PFSK-1 (cell line): ENCODE data around the gene FAM229A.

Experiments used
- FOXP2 ChIP-seq: optimal IDR thresholded peaks from 2 replicates; pipeline ENCODE3; 2011; ENCODE audit warnings: borderline replicate concordance, control low read depth, inconsistent platforms; ENCODE audit not compliant: insufficient read depth; ENCODE audit errors: extremely low read length, extremely low read depth
- POLR2AphosphoS5 ChIP-seq: IDR thresholded peaks from 2 replicates; pipeline ENCODE4 v1.6.1; 2012; ENCODE audit warnings: low read depth, mild to moderate bottlenecking, control low read depth, low read length, moderate library complexity
- REST ChIP-seq, 2 experiments: IDR thresholded peaks; 2 replicates each; pipeline versions ENCODE4 v1.6.1 to v1.8.0; 2011 to 2012; ENCODE audit warnings: low read depth in 2 of 2, low read length in 2 of 2, control low read depth in 1 of 2, inconsistent platforms in 1 of 2, mild to moderate bottlenecking in 1 of 2, moderate library complexity in 1 of 2; ENCODE audit not compliant: insufficient read depth in 1 of 2
- SIN3A ChIP-seq: IDR thresholded peaks from 2 replicates; pipeline ENCODE4 v1.6.1; 2012; ENCODE audit warnings: mild to moderate bottlenecking, low read length, moderate library complexity, borderline replicate concordance; ENCODE audit not compliant: insufficient read depth
- TAF1 ChIP-seq: IDR thresholded peaks from 2 replicates; pipeline ENCODE4 v1.6.1; 2012; ENCODE audit warnings: low read length, control low read depth, borderline replicate concordance; ENCODE audit not compliant: insufficient read depth

FAM229A gene

DNA sequence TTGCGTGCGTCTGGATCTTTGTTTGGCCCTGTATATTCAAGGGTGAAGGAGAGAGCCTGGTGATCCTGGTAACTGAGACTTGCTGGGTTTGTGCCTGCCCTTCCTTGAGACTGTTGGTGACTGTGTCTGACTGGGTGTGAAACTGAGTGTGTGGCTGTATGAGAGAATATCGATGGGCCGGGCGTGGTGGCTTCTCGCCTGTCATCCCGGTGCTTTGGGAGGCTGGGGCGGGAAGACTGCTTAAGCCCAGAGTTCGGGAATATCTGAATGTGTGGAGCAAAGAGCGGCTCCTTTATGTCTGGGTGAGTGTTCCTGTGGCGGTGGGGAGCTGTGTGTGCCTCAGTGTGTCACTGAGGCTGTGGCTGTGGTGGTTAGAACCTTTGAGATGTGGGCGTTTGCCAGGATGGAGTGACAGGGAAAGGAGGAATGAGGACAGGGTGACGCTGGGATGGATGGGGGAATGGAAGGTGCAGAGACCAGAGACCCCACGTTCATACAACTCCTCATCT is 23.6 kb downstream of the FAM229A start:
- TF ChIP-seq POLR2AphosphoS5 (no peak), TAF1 (no peak), REST (IDR thresholded peaks at IDR 0.05; ENCODE audit: insufficient read depth in 1 of 2, low read depth in 2 of 2, low read length in 2 of 2) (no peak), SIN3A (no peak), FOXP2 (no peak)

GRCh38 chr1:32337855-32338636 is 24.2 kb downstream of the FAM229A start:
- TF ChIP-seq FOXP2 (no peak), SIN3A (no peak), REST (IDR thresholded peaks at IDR 0.05; ENCODE audit: insufficient read depth in 1 of 2, low read depth in 2 of 2, low read length in 2 of 2) (no peak), TAF1 (no peak), POLR2AphosphoS5 (no peak)

DNA sequence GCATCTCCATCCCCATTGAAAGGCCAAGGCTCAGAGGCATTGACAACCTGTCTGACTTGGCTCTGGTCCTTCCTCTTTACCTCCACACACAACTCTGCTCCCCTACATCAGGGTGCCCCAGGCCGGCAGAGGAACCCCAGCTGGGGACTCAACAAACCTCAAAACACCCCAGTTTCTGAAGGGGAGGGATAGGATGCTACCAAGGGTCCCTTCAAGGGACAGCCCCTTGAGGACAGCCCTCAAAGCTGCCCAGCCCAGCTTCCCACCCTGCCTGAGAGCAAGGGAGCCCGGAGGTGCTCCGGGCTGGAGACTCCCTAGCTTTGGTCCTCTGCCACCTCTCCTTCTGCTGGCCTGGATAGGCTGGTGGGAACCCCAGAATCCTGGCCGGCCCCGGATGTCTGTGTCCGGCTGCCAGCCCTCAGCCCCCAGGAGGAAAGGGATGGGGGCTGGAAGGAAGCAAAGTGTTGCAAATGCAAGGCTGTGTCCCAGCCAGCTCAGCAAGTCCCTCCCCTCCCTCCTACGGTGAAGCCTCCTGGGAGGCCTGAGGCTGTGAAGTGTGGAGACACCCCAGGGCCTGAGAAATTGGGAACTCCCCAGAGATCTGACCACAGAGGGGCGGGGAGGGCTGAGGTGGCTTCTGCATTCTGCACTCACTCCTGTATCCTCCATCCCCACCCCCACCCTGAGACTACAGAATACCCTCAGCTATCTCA is 25.2 kb downstream of the FAM229A start:
- no peak for TF ChIP-seq REST (IDR thresholded peaks at IDR 0.05; ENCODE audit: insufficient read depth in 1 of 2, low read depth in 2 of 2, low read length in 2 of 2)
- TF ChIP-seq TAF1: no peak
- no peak for TF ChIP-seq FOXP2
- TF ChIP-seq POLR2AphosphoS5: no peak
- TF ChIP-seq SIN3A: no peak

GRCh38 chr1:32336591-32336932 is 25.7 kb downstream of the FAM229A start:
- no peak for TF ChIP-seq TAF1

DNA sequence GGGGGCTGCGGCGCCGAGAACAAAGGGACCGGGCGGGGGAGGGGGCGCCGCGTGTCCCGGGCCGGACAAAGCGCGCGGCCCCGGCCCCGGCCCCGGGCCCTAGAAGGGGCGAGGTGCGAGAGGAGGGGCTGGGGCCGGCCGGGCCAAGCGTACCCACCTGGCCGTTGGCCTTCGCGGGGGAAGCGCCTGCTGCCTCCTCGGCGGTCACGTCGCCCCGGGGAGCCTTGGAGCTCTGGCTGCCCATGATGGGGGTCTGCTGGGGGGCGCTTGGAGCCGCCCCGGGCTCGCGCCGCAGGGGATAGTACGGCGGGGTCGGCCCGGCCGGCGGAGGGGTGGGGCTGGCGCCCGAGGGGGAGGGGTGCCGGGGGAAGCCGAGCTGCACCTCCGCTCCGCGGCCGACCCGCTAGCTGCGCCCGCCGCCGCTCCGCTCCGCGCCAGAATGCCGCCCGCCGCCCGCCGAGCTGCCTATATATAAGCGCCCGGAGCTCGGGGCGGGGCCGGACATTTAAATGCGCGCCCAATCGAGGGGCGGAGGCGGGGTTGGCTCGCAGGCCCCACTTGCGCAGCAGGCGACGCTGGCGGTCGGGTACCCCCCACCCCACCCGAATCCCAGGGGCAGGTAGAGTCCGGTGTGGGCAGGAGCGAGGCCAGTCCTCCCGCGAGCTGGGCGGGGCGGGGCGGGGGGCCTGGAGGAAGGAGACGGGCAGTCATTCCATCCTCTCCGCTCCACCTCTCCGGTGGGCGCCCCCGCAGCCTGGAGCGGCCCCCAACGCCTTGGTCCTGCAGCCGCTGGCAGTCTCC is 26.3 kb downstream of the FAM229A start, which contains the start of gene MARCKSL1:
Gene MARCKSL1, minus strand, starts transcription at position 444 of the 801 bp plus-strand sequence. Its CDS starts 200 bp downstream, at position 244.
- TF ChIP-seq POLR2AphosphoS5 (peak; percentile 61), TAF1 (no peak)

DNA sequence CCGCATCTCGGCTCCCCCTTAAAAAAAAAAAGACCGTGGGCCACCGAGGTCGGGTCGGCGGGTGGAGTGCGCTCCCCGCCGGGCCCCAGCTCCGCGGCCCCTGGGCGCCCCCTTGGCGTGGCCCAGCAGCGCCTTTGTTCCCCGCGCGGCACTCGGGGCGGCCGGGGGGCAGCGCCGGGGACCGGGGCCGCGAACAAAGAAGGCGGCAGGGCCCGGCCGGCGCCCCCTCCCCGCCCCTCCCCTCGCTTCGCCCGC is 26.8 kb downstream of the FAM229A start:
- TF ChIP-seq TAF1: no peak
- TF ChIP-seq POLR2AphosphoS5: no peak
- no peak for TF ChIP-seq SIN3A
- TF ChIP-seq REST (IDR thresholded peaks at IDR 0.05; ENCODE audit: insufficient read depth in 1 of 2, low read depth in 2 of 2, low read length in 2 of 2): no peak
- no peak for TF ChIP-seq FOXP2
